NCI-H748 treated with DMSO at 0.1 percent for 48 hours (cell line): ENCODE measurements around the gene NOTCH2.

Experiments used
- DNase-seq: peaks from one replicate; lab custom pipeline; 2025; lab: John Stamatoyannopoulos, UW

The NOTCH2 gene

GRCh38 chr1:119974013-119974412, 95.4 kb downstream of the NOTCH2 start:
- peak; percentile 53 for DNase-seq

GRCh38 chr1:119971710-119972570, 97.5 kb downstream of the NOTCH2 start:
- DNase-seq, result no peak

- no peak for DNase-seq
These were observed 100.9 kb downstream of the NOTCH2 start for GRCh38 chr1:119968601-119969000.

- DNase-seq, result no peak
These were observed 101.4 kb downstream of the NOTCH2 start for GRCh38 chr1:119968068-119968492.

- DNase-seq, result no peak
These were observed 102.8 kb downstream of the NOTCH2 start for GRCh38 chr1:119966681-119967080.

GRCh38 chr1:119966020-119966419, 103.4 kb downstream of the NOTCH2 start:
- no peak for DNase-seq

GRCh38 chr1:119964673-119965363, 104.6 kb downstream of the NOTCH2 start:
- DNase-seq, result no peak

GRCh38 chr1:119962296-119962968, 107.0 kb downstream of the NOTCH2 start:
- no peak for DNase-seq

- no peak for DNase-seq
These were observed 109.0 kb downstream of the NOTCH2 start for GRCh38 chr1:119960501-119960900.

- no peak for DNase-seq
These were observed 109.9 kb downstream of the NOTCH2 start for GRCh38 chr1:119959268-119960220.

- no peak for DNase-seq
These were observed 111.2 kb downstream of the NOTCH2 start for GRCh38 chr1:119958223-119958622.

GRCh38 chr1:119956306-119956705, 113.2 kb downstream of the NOTCH2 start:
- DNase-seq, result no peak

- no peak for DNase-seq
These were observed 114.7 kb downstream of the NOTCH2 start for GRCh38 chr1:119954476-119955422.

- DNase-seq, result no peak
These were observed 116.0 kb downstream of the NOTCH2 start for GRCh38 chr1:119953266-119953998.

- DNase-seq, result no peak
These were observed 117.0 kb downstream of the NOTCH2 start for GRCh38 chr1:119952496-119952895.

- DNase-seq, result peak; percentile 21
These were observed 120.9 kb downstream of the NOTCH2 start for GRCh38 chr1:119948342-119949214.

- DNase-seq, result no peak
These were observed 122.0 kb downstream of the NOTCH2 start for GRCh38 chr1:119947468-119947867.

- DNase-seq, result no peak
These were observed 122.7 kb downstream of the NOTCH2 start for GRCh38 chr1:119946724-119947123.

- DNase-seq, result no peak
These were observed 126.2 kb downstream of the NOTCH2 start for GRCh38 chr1:119943216-119943615.
